Measurements from ENCODE around the gene FAM13A.

FAM13A gene

GRCh38 chr4:88938138-88938537 lies 118.8 kb downstream of the FAM13A start:
- no peak for TF ChIP-seq EGR1 (IDR thresholded peaks at IDR 0.05)
- TF ChIP-seq CEBPB (IDR thresholded peaks at IDR 0.05): no peak
- no peak for TF ChIP-seq MAX (IDR thresholded peaks at IDR 0.05)
- TF ChIP-seq USF1 (IDR thresholded peaks at IDR 0.05): no peak

- TF ChIP-seq CEBPB (IDR thresholded peaks at IDR 0.05) (no peak), REST (IDR thresholded peaks at IDR 0.05; ENCODE audit: low read depth) (no peak), USF1 (IDR thresholded peaks at IDR 0.05) (no peak), TCF12 (IDR thresholded peaks at IDR 0.05; ENCODE audit: low read depth) (no peak), TAF1 (IDR thresholded peaks at IDR 0.05; ENCODE audit: low read depth) (no peak), MAX (IDR thresholded peaks at IDR 0.05) (no peak), TEAD4 (IDR thresholded peaks at IDR 0.05) (no peak), ZBTB7A (IDR thresholded peaks at IDR 0.05; ENCODE audit: low read depth) (no peak)
Observed at GRCh38 chr4:88937081-88937480, 119.9 kb downstream of the FAM13A start.

- TF ChIP-seq FOXM1 (IDR thresholded peaks at IDR 0.05; ENCODE audit: borderline replicate concordance, low read depth): no peak
- TF ChIP-seq MAX (IDR thresholded peaks at IDR 0.05): no peak
- no peak for TF ChIP-seq NFIC (IDR thresholded peaks at IDR 0.05)
- no peak for TF ChIP-seq CEBPB (IDR thresholded peaks at IDR 0.05)
- TF ChIP-seq YY1 (IDR thresholded peaks at IDR 0.05; ENCODE audit: low read depth): no peak
Observed at GRCh38 chr4:88933414-88934160, 123.4 kb downstream of the FAM13A start.

- TF ChIP-seq CREB1 (IDR thresholded peaks at IDR 0.05; ENCODE audit: low read depth) (no peak), TAF1 (IDR thresholded peaks at IDR 0.05; ENCODE audit: low read depth) (no peak), NFIC (IDR thresholded peaks at IDR 0.05) (no peak), EP300 (IDR thresholded peaks at IDR 0.05; ENCODE audit: borderline replicate concordance) (no peak), FOXM1 (IDR thresholded peaks at IDR 0.05; ENCODE audit: borderline replicate concordance, low read depth) (no peak), REST (IDR thresholded peaks at IDR 0.05; ENCODE audit: low read depth) (no peak), EGR1 (IDR thresholded peaks at IDR 0.05) (no peak), USF1 (IDR thresholded peaks at IDR 0.05) (no peak), CEBPB (IDR thresholded peaks at IDR 0.05) (no peak), MAX (IDR thresholded peaks at IDR 0.05) (no peak), RAD21 (IDR thresholded peaks at IDR 0.05; ENCODE audit: low read depth) (no peak), TEAD4 (IDR thresholded peaks at IDR 0.05) (no peak), TCF12 (IDR thresholded peaks at IDR 0.05; ENCODE audit: low read depth) (no peak)
Observed at GRCh38 chr4:88928852-88929251, 128.1 kb downstream of the FAM13A start.

GRCh38 chr4:88927420-88927819 lies 129.6 kb downstream of the FAM13A start:
- TF ChIP-seq REST (IDR thresholded peaks at IDR 0.05; ENCODE audit: low read depth): no peak
